A549 (cell line): ENCODE measurements around the gene MBD3. TPM values are rescaled to one million over a fixed set of nuclear protein-coding genes. Genes with fewer than 3 reads are reported as not detected.

Experiments used
- ATAC-seq, 2 experiments: fragments of 200-7000 bp in 1 of 2; fragments of >200 bp in 1 of 2; cut with Nextera tagmentation in 1 of 2; cut with Tn5 transposase in 1 of 2; 3 replicates each; pipeline versions ENCODE4 v1.8.0 to v1.9.1; 2018 to 2020; ENCODE audit warnings: mild to moderate bottlenecking in 1 of 2, moderate library complexity in 1 of 2
- CTCF ChIA-PET: fragments of 300-600 bp; sonication (Branson Sonifier 250); formaldehyde crosslinking; extraction: SDS; loops from one replicate; lab custom pipeline; 2021; ENCODE audit warnings: antibody characterized with exemption, inconsistent platforms; lab: Yijun Ruan, JAX
- POLR2A ChIA-PET: fragments of 350-600 bp; formaldehyde crosslinking; extraction: SDS; loops from one replicate; lab custom pipeline; 2021; ENCODE audit warnings: antibody characterized with exemption, inconsistent platforms; lab: Yijun Ruan, JAX
- DNase-seq, 2 experiments: peaks; one replicate each; pipeline versions ENCODE4 v3.0.0 to v3.0.0-alpha.2; 2011 to 2016; ENCODE audit warnings: low read depth in 1 of 2, low spot score in 1 of 2
- FAIRE-seq: peaks from 2 replicates; lab custom pipeline; 2011; peaks lifted over from hg19 to GRCh38; lab: Jason Lieb, UNC
- H3K27ac ChIP-seq, 2 experiments: fragments of >200 bp; sonication (Bioruptor Twin); formaldehyde crosslinking; 3 replicates each; pipeline ENCODE4 v1.5.1; 2016 to 2017
- H3K4me1 ChIP-seq: fragments of >200 bp; sonication (Bioruptor Twin); formaldehyde crosslinking; 3 replicates; pipeline ENCODE4 v1.6.1; 2016
- H3K4me2 ChIP-seq: fragments of >200 bp; sonication (Bioruptor Twin); formaldehyde crosslinking; 3 replicates; pipeline ENCODE4 v1.6.1; 2016
- H3K4me3 ChIP-seq: fragments of >200 bp; sonication (Bioruptor Twin); formaldehyde crosslinking; 3 replicates; pipeline ENCODE4 v1.5.1; 2016
- H3K9me3 ChIP-seq: fragments of >200 bp; sonication (Bioruptor Twin); formaldehyde crosslinking; 3 replicates; pipeline ENCODE4 v1.6.1; 2016
- CHD4 ChIP-seq: fragments of 200-600 bp; sonication (generic); IDR thresholded peaks from 2 replicates; pipeline ENCODE4 v1.6.1; 2016; ENCODE audit warnings: antibody characterized with exemption, mild to moderate bottlenecking, borderline replicate concordance
- EP300 ChIP-seq, 2 experiments: fragments of >200 bp; sonication (Bioruptor Twin); formaldehyde crosslinking; IDR thresholded peaks; 2 replicates in 1 of 2; 3 replicates in 1 of 2; pipeline ENCODE4 v1.6.1; 2016 to 2017
- HMGXB4 ChIP-seq: fragments of 250-450 bp; sonication (Bioruptor Pico); IDR thresholded peaks from 2 replicates; pipeline ENCODE4 v1.5.0; 2021; ENCODE audit warnings: mild to moderate bottlenecking, moderate library complexity, borderline replicate concordance
- JUNB ChIP-seq: fragments of >200 bp; sonication (Bioruptor Twin); formaldehyde crosslinking; IDR thresholded peaks from 2 replicates; pipeline ENCODE4 v1.6.1; 2016
- PHF8 ChIP-seq: fragments of 200-600 bp; sonication (generic); IDR thresholded peaks from 2 replicates; pipeline ENCODE4 v1.6.1; 2016; ENCODE audit warnings: low read depth, mild to moderate bottlenecking, antibody characterized with exemption, moderate library complexity, borderline replicate concordance
- RAD21 ChIP-seq, 2 experiments: fragments of >200 bp in 1 of 2; sonication (Bioruptor Twin) in 1 of 2; formaldehyde crosslinking in 1 of 2; IDR thresholded peaks in 1 of 2; conservative IDR thresholded peaks in 1 of 2; 2 replicates in 1 of 2; 3 replicates in 1 of 2; pipeline ENCODE4 v1.6.1; 2012 to 2018; ENCODE audit warnings: inconsistent platforms in 1 of 2
- RCOR1 ChIP-seq: fragments of 150-350 bp; IDR thresholded peaks from 2 replicates; pipeline ENCODE4 v1.6.1; 2014; ENCODE audit warnings: antibody characterized with exemption, low read length, low read depth
- RFX5 ChIP-seq: fragments of 450-650 bp; IDR thresholded peaks from 2 replicates; pipeline ENCODE4 v1.7.1; 2014; ENCODE audit warnings: antibody characterized with exemption, mild to moderate bottlenecking, moderate library complexity
- SMC3 ChIP-seq: fragments of >200 bp; sonication (Bioruptor Twin); formaldehyde crosslinking; IDR thresholded peaks from 3 replicates; pipeline ENCODE4 v1.6.1; 2018; ENCODE audit warnings: inconsistent platforms
- SREBF2 ChIP-seq: fragments of 450-650 bp; IDR thresholded peaks from 2 replicates; pipeline ENCODE4 v1.6.1; 2014; ENCODE audit warnings: mild to moderate bottlenecking, moderate library complexity
- TP53 ChIP-seq: fragments of 250-450 bp; sonication (Bioruptor Pico); IDR thresholded peaks from 2 replicates; pipeline ENCODE4 v1.5.0; 2021; ENCODE audit warnings: mild to moderate bottlenecking, moderate library complexity
- ZNF302 ChIP-seq: fragments of 250-450 bp; sonication (Bioruptor Pico); IDR thresholded peaks from 2 replicates; pipeline ENCODE4 v1.9.0; 2021; ENCODE audit warnings: inconsistent platforms, mild to moderate bottlenecking, moderate library complexity
- WGBS: methylation state at CpG from one replicate; pipeline ENCODE4 v1.1.6; 2017; ENCODE audit errors: missing lambda C conversion rate; 5-methylcytosine and 5-hydroxymethylcytosine counted together
- polyA plus RNA-seq, 4 experiments: library from polyadenylated mRNA; depleted of rRNA in 3 of 4; stranded (reverse); fragments of >200 nt; fragmentation: RNase III in 1 of 4; extraction: RNeasy Plus Mini Kit Qiagen cat#74134 plus additional on column Dnase treatment in 1 of 4; gene quantifications; 2 replicates in 3 of 4; 3 replicates in 1 of 4; pipeline ENCODE4 v1.2.3, GENCODE V29; 2011 to 2017
- TF ChIP-seq, protein P1 (sequence below): fragments of 250-450 bp; sonication (Bioruptor Pico); IDR thresholded peaks from 2 replicates; pipeline ENCODE4 v1.5.0; 2020; ENCODE audit warnings: low read depth, mild to moderate bottlenecking, moderate library complexity
- TF ChIP-seq, protein P2 (sequence below): fragments of >200 bp; sonication (Bioruptor Twin); formaldehyde crosslinking; IDR thresholded peaks from 3 replicates; pipeline ENCODE4 v1.5.1; 2016
- TF ChIP-seq, protein P3 (sequence below): IDR thresholded peaks from 2 replicates; pipeline ENCODE4 v1.6.1; 2012

Gene MBD3
- polyA plus RNA-seq, 2 of the 4 experiments (the other 2 are of a cell fraction): 22.7 to 41.4 TPM

GRCh38 chr19:1618157-1619093 is 25.8 kb upstream of the MBD3 start:
- ChIA-PET CTCF (interaction anchor here (0.7 to 1.7 kb wide), 7 partner anchors 10 to 220 kb away, joined by 3 to 6 read pairs (median 4); no protein-coding TSS in a partner anchor), POLR2A (no interaction called here)
- no peak overlapping the region for H3K4me2 ChIP-seq
- TF ChIP-seq SREBF2 (no peak), RAD21 (conservative IDR thresholded peaks at IDR 0.05 in 1 of 2, IDR thresholded peaks at IDR 0.05 in 1 of 2) (peak; percentile 14 to 26; a peak in 2 of 5 replicates), SMC3 (peak; percentile 52)
- TF ChIP-seq, protein P1, sequence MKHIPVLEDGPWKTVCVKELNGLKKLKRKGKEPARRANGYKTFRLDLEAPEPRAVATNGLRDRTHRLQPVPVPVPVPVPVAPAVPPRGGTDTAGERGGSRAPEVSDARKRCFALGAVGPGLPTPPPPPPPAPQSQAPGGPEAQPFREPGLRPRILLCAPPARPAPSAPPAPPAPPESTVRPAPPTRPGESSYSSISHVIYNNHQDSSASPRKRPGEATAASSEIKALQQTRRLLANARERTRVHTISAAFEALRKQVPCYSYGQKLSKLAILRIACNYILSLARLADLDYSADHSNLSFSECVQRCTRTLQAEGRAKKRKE (CRISPR knock-in tag): no peak
- TF ChIP-seq, protein P2, sequence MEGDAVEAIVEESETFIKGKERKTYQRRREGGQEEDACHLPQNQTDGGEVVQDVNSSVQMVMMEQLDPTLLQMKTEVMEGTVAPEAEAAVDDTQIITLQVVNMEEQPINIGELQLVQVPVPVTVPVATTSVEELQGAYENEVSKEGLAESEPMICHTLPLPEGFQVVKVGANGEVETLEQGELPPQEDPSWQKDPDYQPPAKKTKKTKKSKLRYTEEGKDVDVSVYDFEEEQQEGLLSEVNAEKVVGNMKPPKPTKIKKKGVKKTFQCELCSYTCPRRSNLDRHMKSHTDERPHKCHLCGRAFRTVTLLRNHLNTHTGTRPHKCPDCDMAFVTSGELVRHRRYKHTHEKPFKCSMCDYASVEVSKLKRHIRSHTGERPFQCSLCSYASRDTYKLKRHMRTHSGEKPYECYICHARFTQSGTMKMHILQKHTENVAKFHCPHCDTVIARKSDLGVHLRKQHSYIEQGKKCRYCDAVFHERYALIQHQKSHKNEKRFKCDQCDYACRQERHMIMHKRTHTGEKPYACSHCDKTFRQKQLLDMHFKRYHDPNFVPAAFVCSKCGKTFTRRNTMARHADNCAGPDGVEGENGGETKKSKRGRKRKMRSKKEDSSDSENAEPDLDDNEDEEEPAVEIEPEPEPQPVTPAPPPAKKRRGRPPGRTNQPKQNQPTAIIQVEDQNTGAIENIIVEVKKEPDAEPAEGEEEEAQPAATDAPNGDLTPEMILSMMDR: peak; percentile 33; the same call in 1 of the 3 replicates
- WGBS: 70% methylated on average over 11 of the region's 24 CpGs
- H3K4me1 ChIP-seq: no peaks in the 10 kb centered on the region
- no peaks in the 10 kb centered on the region for H3K9me3 ChIP-seq
- peak; percentile 87 to 93 for ATAC-seq
- H3K27ac ChIP-seq: no peak overlapping the region
- no peak overlapping the region for H3K4me3 ChIP-seq
- peak; percentile 62 to 72 for DNase-seq
- FAIRE-seq: no peak

DNA sequence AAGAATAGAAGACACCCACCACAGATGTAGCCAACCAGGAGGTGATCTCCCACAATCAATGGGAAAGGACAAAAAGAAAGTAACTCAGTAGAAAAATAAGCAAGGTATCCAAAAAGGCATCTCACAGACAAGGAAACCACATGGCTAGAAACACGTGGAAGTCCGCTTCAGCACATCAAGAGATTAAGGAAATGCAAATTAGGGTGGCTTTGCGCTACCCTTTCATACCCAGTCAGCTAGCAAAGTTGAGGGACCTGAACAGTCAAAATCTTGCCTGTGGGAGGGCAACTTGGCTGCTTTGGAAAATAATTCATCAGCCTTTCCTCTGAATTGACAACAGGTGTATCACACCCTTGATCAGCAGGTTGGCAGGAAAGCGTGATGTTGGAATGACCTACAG is 24.2 kb upstream of the MBD3 start:
- ChIA-PET CTCF (interaction anchor here (1.0 to 1.7 kb wide), 5 partner anchors 10 to 179 kb away, joined by 3 to 6 read pairs (median 3); no protein-coding TSS in a partner anchor), POLR2A (interaction anchor here (0.7 kb wide), 1 partner anchor 24 kb away, joined by 3 read pairs; no protein-coding TSS in a partner anchor)
- Histone ChIP-seq H3K4me3 (no peak overlapping the region), H3K4me2 (no peak overlapping the region), H3K4me1 (no peaks in the 10 kb centered on the region), H3K27ac (no peak overlapping the region)
- ATAC-seq (no peak), DNase-seq (no peak)
- WGBS: 87% methylated on average over 4 of the region's 4 CpGs
- TF ChIP-seq EP300 (IDR thresholded peaks at IDR 0.05): no peak
- TF ChIP-seq, all 56 proteins: peak for 0
- no peaks in the 10 kb centered on the region for H3K9me3 ChIP-seq
- FAIRE-seq: no peak

DNA sequence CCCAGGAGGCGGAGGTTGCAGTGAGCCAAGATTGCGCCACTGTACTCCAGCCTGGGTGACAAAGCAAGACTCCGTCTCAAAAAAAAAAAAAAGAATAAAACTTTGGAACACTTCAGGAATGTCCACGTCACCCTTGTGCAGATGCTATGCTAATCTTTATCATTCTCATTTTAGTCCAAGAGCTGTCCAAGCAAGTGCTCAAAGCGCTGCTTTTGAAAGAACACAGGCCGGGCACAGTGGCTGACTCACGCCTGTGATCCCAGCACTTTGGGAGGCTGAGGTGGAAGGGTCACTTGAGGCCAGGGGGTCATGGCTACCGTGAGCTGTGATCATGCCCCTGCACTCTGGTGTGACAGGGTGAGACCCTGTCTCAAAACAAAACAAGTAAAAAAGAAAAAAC is 23.7 kb upstream of the MBD3 start:
- no peak for FAIRE-seq
- H3K4me3 ChIP-seq: no peak overlapping the region
- CTCF ChIA-PET: interaction anchor here (1.0 to 1.7 kb wide), 3 partner anchors 10 to 179 kb away, joined by 3 read pairs; no protein-coding TSS in a partner anchor
- H3K4me1 ChIP-seq: no peaks in the 10 kb centered on the region
- 84% methylated on average over 8 of the region's 8 CpGs for WGBS
- POLR2A ChIA-PET: interaction anchor here (0.7 kb wide), 1 partner anchor 23 kb away, joined by 3 read pairs; no protein-coding TSS in a partner anchor
- ATAC-seq: no peak
- DNase-seq: no peak
- TF ChIP-seq, protein P3, sequence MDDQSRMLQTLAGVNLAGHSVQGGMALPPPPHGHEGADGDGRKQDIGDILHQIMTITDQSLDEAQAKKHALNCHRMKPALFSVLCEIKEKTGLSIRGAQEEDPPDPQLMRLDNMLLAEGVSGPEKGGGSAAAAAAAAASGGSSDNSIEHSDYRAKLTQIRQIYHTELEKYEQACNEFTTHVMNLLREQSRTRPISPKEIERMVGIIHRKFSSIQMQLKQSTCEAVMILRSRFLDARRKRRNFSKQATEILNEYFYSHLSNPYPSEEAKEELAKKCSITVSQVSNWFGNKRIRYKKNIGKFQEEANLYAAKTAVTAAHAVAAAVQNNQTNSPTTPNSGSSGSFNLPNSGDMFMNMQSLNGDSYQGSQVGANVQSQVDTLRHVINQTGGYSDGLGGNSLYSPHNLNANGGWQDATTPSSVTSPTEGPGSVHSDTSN: no peak
- TF ChIP-seq RFX5 (no peak), PHF8 (no peak), ZNF302 (CRISPR knock-in tag) (no peak), RCOR1 (no peak), HMGXB4 (CRISPR knock-in tag) (no peak), JUNB (no peak), CHD4 (no peak), TP53 (CRISPR knock-in tag) (no peak)
- TF ChIP-seq, protein P1 (CRISPR knock-in tag): no peak
- no peak overlapping the region for H3K4me2 ChIP-seq
- H3K27ac ChIP-seq: no peak overlapping the region
- no peaks in the 10 kb centered on the region for H3K9me3 ChIP-seq
